Measurements from ENCODE around the gene PARM1. TPM values are rescaled to one million over a fixed set of nuclear protein-coding genes. Genes with fewer than 3 reads are reported as not detected.

The PARM1 gene
- total RNA-seq, 4 donors from 2014 or later: 22.6 to 116 (median 45.5) TPM

DNA sequence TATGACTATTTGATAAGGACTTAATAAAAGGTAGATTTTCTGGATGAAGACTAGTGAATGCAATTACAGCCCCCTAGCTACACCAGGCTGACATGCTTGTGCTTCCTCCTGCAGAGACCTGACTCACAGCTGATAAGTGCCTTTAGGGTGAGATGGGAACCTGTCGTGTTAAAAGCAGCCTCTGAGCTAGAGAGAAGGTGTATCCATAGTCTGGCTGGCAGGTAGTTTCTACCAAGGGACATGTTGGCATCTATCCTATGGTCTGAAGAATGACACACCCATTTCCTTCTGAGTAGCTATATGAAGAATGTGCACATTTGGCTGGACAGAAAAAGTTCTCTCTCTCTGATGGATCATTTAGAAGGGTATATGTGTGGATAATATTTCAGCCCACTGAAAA lies 64.1 kb downstream of the PARM1 start:
- Histone ChIP-seq H3K4me1 (no peaks in the 10 kb centered on the region), H3K9me3 (no peaks in the 10 kb centered on the region), H3K4me3 (no peak overlapping the region), H3K27ac (no peak overlapping the region), H3K36me3 (no peaks in the 10 kb centered on the region), H3K27me3 (no peaks in the 10 kb centered on the region)
- intact Hi-C loops (cut with DNase I; ENCODE audit: low total_unique reads): no loop called here
- DNase-seq: no peak
- TF ChIP-seq, protein P1, sequence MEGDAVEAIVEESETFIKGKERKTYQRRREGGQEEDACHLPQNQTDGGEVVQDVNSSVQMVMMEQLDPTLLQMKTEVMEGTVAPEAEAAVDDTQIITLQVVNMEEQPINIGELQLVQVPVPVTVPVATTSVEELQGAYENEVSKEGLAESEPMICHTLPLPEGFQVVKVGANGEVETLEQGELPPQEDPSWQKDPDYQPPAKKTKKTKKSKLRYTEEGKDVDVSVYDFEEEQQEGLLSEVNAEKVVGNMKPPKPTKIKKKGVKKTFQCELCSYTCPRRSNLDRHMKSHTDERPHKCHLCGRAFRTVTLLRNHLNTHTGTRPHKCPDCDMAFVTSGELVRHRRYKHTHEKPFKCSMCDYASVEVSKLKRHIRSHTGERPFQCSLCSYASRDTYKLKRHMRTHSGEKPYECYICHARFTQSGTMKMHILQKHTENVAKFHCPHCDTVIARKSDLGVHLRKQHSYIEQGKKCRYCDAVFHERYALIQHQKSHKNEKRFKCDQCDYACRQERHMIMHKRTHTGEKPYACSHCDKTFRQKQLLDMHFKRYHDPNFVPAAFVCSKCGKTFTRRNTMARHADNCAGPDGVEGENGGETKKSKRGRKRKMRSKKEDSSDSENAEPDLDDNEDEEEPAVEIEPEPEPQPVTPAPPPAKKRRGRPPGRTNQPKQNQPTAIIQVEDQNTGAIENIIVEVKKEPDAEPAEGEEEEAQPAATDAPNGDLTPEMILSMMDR (IDR thresholded peaks at IDR 0.05): no peak
- no peak for TF ChIP-seq POLR2A (IDR thresholded peaks at IDR 0.05)

DNA sequence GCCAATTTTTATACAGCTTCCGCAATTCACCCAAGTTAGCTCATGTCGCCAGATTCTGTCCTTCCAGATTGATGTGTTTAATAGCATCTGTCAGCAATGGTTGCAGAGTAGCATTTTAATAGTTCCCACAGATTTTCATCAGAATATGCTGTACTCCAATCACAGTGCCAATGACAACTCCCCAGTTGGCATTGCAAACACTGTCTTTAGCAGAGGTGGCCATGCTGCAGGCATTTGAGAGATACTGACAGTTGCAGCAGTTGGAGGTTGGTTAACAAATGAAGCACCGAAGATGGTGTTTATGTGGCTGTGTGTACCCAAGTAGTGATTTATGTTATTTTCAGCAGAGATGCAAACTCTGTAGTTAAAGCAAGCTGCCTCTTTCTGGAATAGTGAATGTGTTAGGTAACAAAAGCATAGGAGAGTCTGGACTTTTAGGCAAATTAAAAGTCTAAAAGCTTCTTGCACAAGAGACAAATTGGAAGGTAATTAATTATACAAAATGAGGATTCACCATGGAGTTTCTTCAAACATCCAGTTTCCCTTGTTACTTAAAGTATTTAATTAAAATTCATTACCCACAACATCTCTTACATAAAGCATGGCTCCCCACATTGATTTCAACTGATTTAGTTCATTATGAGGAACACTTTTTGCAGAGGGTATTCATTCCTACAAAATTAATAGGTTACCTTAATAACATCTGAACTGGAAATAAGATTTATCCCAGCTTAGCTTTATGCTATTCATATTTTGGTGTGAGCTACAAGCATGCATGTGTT lies 65.2 kb downstream of the PARM1 start:
- intact Hi-C loops (cut with DNase I; ENCODE audit: low total_unique reads): no loop called here
- TF ChIP-seq, protein P1 (IDR thresholded peaks at IDR 0.05): no peak
- TF ChIP-seq POLR2A (IDR thresholded peaks at IDR 0.05): no peak
- DNase-seq: no peak

DNA sequence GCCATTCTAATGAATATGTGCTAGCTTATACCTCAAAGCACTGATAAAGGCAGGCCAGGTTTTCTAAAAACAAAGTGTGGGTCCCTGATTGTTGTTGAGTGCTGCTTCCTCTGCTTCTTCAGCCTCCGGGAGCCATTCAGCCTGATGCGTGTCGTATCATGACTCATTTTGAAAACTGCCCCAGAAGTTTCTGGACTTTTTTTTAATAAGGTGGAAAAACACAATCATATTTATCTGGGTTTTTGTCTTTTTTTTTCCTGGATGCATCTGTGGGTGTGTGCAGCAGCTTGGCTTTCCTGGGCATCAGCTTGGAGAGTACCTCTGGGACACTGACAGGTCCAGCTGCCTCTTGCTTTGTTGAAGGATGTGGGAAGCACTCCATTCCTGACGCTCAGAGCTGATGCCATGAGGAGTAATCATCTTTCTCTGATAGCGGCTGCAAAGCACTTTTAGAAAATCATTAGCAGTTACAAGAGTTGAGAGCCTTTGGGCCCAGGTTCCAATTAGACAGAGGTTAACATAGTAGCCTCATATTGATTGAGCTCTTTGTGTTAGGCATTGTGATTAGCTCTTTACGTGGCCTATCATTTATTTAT lies 66.9 kb downstream of the PARM1 start:
- TF ChIP-seq POLR2A (IDR thresholded peaks at IDR 0.05): no peak
- TF ChIP-seq, protein P1 (IDR thresholded peaks at IDR 0.05): no peak
- H3K27me3 ChIP-seq: no peaks in the 10 kb centered on the region
- H3K36me3 ChIP-seq: no peaks in the 10 kb centered on the region
- intact Hi-C loops (cut with DNase I; ENCODE audit: low total_unique reads): no loop called here
- no peaks in the 10 kb centered on the region for H3K9me3 ChIP-seq
- DNase-seq: no peak
- no peak overlapping the region for H3K4me3 ChIP-seq
- H3K4me1 ChIP-seq: no peaks in the 10 kb centered on the region
- H3K27ac ChIP-seq: no peak overlapping the region

More for the DNA sequence above, 65.2 kb downstream of the PARM1 start:
- no peaks in the 10 kb centered on the region for H3K4me1 ChIP-seq
- no peaks in the 10 kb centered on the region for H3K9me3 ChIP-seq
- H3K4me3 ChIP-seq: no peak overlapping the region
- no peak overlapping the region for H3K27ac ChIP-seq
- no peaks in the 10 kb centered on the region for H3K36me3 ChIP-seq
- no peaks in the 10 kb centered on the region for H3K27me3 ChIP-seq

DNA sequence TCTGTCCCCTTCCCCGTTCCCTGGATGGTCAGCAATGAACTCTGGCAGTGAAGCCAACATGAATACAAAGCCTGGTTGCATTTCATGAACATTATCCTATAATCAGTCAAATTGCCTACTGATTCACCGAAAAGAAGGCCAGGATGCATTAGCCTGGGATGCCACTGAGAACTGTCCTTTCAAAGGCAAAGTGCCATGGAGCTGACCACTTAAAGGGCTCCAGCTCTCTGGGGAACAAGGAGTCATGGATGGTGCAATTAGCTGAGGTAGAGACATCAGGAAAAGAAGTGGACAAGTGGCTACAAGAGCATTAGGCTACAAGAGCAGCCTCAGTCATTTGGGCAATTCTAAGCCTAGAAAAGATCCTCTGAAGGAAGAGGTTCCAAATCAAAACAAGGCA lies 69.0 kb downstream of the PARM1 start:
- Histone ChIP-seq H3K4me1 (no peaks in the 10 kb centered on the region), H3K36me3 (no peaks in the 10 kb centered on the region)
- no peak for DNase-seq

GRCh38 chr4:75002381-75002780 lies 69.5 kb downstream of the PARM1 start:
- Histone ChIP-seq H3K9me3 (peaks cover 0 to 3% of the 10 kb centered on the region in 2 donors), H3K4me3 (no peak overlapping the region), H3K27ac (no peak overlapping the region), H3K36me3 (no peaks in the 10 kb centered on the region), H3K27me3 (no peaks in the 10 kb centered on the region), H3K4me1 (no peaks in the 10 kb centered on the region)
- intact Hi-C loops (cut with DNase I; ENCODE audit: low total_unique reads): no loop called here
- TF ChIP-seq, protein P1 (IDR thresholded peaks at IDR 0.05): no peak
- no peak for DNase-seq

More for the DNA sequence above, 69.0 kb downstream of the PARM1 start:
- TF ChIP-seq, protein P1 (IDR thresholded peaks at IDR 0.05): no peak
- TF ChIP-seq POLR2A (IDR thresholded peaks at IDR 0.05): no peak
- H3K27me3 ChIP-seq: no peaks in the 10 kb centered on the region
- intact Hi-C loops (cut with DNase I; ENCODE audit: low total_unique reads): no loop called here
- H3K27ac ChIP-seq: no peak overlapping the region
- H3K4me3 ChIP-seq: no peak overlapping the region
- H3K9me3 ChIP-seq: no peaks in the 10 kb centered on the region
